HepG2 (cell line): ENCODE results near the gene NFE2L1. TPM values are rescaled to one million over a fixed set of nuclear protein-coding genes. Genes with fewer than 3 reads are reported as not detected.

Experiments
- ADNP ChIP-seq: sonication (generic); formaldehyde crosslinking; IDR thresholded peaks from 2 replicates; pipeline ENCODE4 v1.4.0; 2020; ENCODE audit warnings: missing genetic modification reagents
- DMAP1 ChIP-seq: IDR thresholded peaks from 2 replicates; pipeline ENCODE4 v1.6.1; 2016
- ELF1 ChIP-seq: sonication (generic); formaldehyde crosslinking; IDR thresholded peaks from 2 replicates; pipeline ENCODE4 v1.4.0; 2020; ENCODE audit warnings: missing genetic modification reagents
- KLF16 ChIP-seq, 2 experiments: sonication (generic) in 1 of 2; formaldehyde crosslinking in 1 of 2; IDR thresholded peaks; 2 replicates each; pipeline versions ENCODE4 v1.6.1 to v1.8.0; 2016 to 2023; ENCODE audit warnings: missing genetic modification reagents in 2 of 2, missing compliant biosample characterization in 1 of 2
- MATR3 ChIP-seq: sonication (generic); formaldehyde crosslinking; IDR thresholded peaks from 2 replicates; pipeline ENCODE4 v1.4.0; 2020; ENCODE audit warnings: missing genetic modification reagents
- MYC ChIP-seq: sonication (generic); formaldehyde crosslinking; IDR thresholded peaks from 2 replicates; pipeline ENCODE4 v1.9.0; 2021; ENCODE audit warnings: missing genetic modification reagents, borderline replicate concordance
- NFRKB ChIP-seq: fragments of 450-650 bp; IDR thresholded peaks from 2 replicates; pipeline ENCODE4 v1.6.1; 2017
- RXRA ChIP-seq: sonication (generic); formaldehyde crosslinking; IDR thresholded peaks from 2 replicates; pipeline ENCODE4 v1.5.1; 2020; ENCODE audit warnings: missing genetic modification reagents
- ZBTB7A ChIP-seq: sonication (generic); formaldehyde crosslinking; IDR thresholded peaks from 2 replicates; pipeline ENCODE4 v1.8.0; 2022; ENCODE audit warnings: mild to moderate bottlenecking, missing genetic modification reagents
- ZFP41 ChIP-seq: sonication (generic); formaldehyde crosslinking; IDR thresholded peaks from 2 replicates; pipeline ENCODE4 v1.4.0; 2020; ENCODE audit warnings: mild to moderate bottlenecking, missing genetic modification reagents, borderline replicate concordance
- ZIK1 ChIP-seq: sonication (generic); formaldehyde crosslinking; IDR thresholded peaks from 2 replicates; pipeline ENCODE4 v1.5.0; 2020; ENCODE audit warnings: mild to moderate bottlenecking, low read depth, missing genetic modification reagents, borderline replicate concordance
- ZMYM3 ChIP-seq: sonication (generic); formaldehyde crosslinking; IDR thresholded peaks from 2 replicates; pipeline ENCODE4 v1.5.1; 2020; ENCODE audit warnings: mild to moderate bottlenecking, missing genetic modification reagents
- ZNF343 ChIP-seq: sonication (generic); formaldehyde crosslinking; IDR thresholded peaks from 2 replicates; pipeline ENCODE4 v1.4.0; 2020; ENCODE audit warnings: mild to moderate bottlenecking, missing genetic modification reagents
- ZNF850 ChIP-seq: sonication (generic); formaldehyde crosslinking; conservative IDR thresholded peaks from 2 replicates; pipeline ENCODE4 v1.9.0; 2021; ENCODE audit warnings: mild to moderate bottlenecking, missing genetic modification reagents
- polyA plus RNA-seq, 8 experiments: library from polyadenylated mRNA; depleted of rRNA in 3 of 8; stranded (reverse) in 7 of 8; unstranded in 1 of 8; fragments of >200 nt; fragmentation: Illumina TruSeq in 4 of 8; extraction: Trizol in 4 of 8; gene quantifications; 2 replicates each; pipeline versions ENCODE4 v1.2.1 to v1.2.3, GENCODE V29; 2011 to 2016; ENCODE audit warnings: low read depth in 4 of 8, missing spikeins in 1 of 8, mixed read lengths in 1 of 8; ENCODE audit not compliant: insufficient read depth in 1 of 8
- total RNA-seq, 5 experiments: library from RNA; depleted of rRNA; stranded (reverse); fragments of >200 nt; fragmentation: Illumina TruSeq; extraction: Trizol; gene quantifications; 2 replicates each; pipeline ENCODE4 v1.2.3, GENCODE V29; 2016; ENCODE audit warnings: low read depth in 1 of 5
- TF ChIP-seq, protein P1 (sequence below): sonication (generic); formaldehyde crosslinking; IDR thresholded peaks from 2 replicates; pipeline ENCODE4 v1.5.0; 2020; ENCODE audit warnings: missing genetic modification reagents, mild to moderate bottlenecking, borderline replicate concordance
- TF ChIP-seq, protein P2 (sequence below): sonication (generic); formaldehyde crosslinking; IDR thresholded peaks from 2 replicates; pipeline ENCODE4 v1.4.0; 2020; ENCODE audit warnings: missing genetic modification reagents, borderline replicate concordance
- TF ChIP-seq, protein P3 (sequence below): IDR thresholded peaks from 2 replicates; pipeline ENCODE4 v1.6.1; 2018; ENCODE audit warnings: missing genetic modification reagents, mild to moderate bottlenecking, missing compliant biosample characterization
- TF ChIP-seq, protein P4 (sequence below): sonication (generic); formaldehyde crosslinking; IDR thresholded peaks from 2 replicates; pipeline ENCODE4 v1.8.0; 2022; ENCODE audit warnings: mild to moderate bottlenecking, missing genetic modification reagents, moderate library complexity
- TF ChIP-seq, protein P5 (sequence below): sonication (generic); formaldehyde crosslinking; IDR thresholded peaks from 2 replicates; pipeline ENCODE4 v1.5.0; 2020; ENCODE audit warnings: mild to moderate bottlenecking, missing genetic modification reagents
- TF ChIP-seq, protein P6 (sequence below): IDR thresholded peaks from 2 replicates; pipeline ENCODE4 v1.6.1; 2018; ENCODE audit warnings: missing genetic modification reagents

The NFE2L1 gene
- total and polyA plus RNA-seq, 2 of the 13 experiments (the other 11 are each of a cell fraction or from before 2014, with no cell fraction given): 67.0 to 234 TPM

DNA sequence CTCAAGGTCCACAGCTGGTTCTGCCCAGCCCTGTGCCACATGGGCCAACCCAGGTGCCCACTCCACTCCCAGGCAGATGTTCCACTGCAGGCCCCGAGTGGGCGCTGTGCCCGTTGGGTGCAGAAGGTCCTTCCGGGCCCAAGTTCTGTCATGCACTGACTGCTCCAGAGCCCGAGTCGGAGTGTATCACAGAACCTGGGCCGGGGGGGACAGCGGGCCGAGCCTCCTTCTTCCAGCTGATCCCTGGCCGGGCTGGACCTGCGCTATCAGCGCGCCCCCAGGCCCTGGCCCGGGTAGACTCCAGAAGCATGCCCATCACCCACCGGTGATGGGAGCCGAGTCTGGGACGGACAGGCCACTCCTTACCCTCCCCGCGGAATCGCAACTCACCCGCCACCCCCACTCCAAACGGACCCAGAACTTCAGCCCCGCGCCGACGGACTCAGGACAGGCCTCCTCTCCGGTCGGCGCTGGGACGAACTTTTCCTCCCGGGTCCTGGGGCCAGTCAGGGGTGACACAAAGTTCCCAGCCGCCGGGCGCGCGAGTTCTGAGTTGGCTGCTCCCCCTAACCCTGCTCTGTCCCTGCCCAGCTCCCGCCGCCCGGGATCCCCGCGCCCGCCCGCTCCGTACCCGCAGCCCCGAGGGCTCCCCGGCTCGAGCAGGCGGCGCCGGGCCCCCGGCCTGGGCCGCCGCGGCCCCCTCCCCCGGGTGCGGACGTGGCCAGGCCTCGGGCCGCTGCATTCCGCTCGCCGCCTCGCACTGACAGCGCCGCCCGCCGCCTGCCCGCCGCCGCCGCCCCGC is 10.9 kb upstream of the NFE2L1 start, which contains the start of gene COPZ2 (continued):
- 0 out of 2 replicates have a peak, but pooled peaks have one; percentile 17 for TF ChIP-seq ZMYM3 (CRISPR knock-in tag)
- TF ChIP-seq DMAP1 (CRISPR knock-in tag): 0 out of 2 replicates have a peak, but pooled peaks have one; percentile 27
- TF ChIP-seq ZNF343 (CRISPR knock-in tag): no peak; the same call in 1 of the 2 replicates
- TF ChIP-seq KLF16 (CRISPR knock-in tag; IDR thresholded peaks at IDR 0.05): no peak
- peak; percentile 55; the same call in 1 of the 2 replicates for TF ChIP-seq MYC (CRISPR knock-in tag)
- TF ChIP-seq ADNP: no peak
- TF ChIP-seq, protein P1, sequence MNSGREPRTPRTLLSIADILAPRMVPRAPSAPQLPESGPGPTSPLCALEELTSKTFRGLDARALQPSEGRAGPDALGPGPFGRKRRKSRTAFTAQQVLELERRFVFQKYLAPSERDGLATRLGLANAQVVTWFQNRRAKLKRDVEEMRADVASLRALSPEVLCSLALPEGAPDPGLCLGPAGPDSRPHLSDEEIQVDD (CRISPR knock-in tag): peak; percentile 20; the same call in 1 of the 2 replicates
- TF ChIP-seq, protein P2, sequence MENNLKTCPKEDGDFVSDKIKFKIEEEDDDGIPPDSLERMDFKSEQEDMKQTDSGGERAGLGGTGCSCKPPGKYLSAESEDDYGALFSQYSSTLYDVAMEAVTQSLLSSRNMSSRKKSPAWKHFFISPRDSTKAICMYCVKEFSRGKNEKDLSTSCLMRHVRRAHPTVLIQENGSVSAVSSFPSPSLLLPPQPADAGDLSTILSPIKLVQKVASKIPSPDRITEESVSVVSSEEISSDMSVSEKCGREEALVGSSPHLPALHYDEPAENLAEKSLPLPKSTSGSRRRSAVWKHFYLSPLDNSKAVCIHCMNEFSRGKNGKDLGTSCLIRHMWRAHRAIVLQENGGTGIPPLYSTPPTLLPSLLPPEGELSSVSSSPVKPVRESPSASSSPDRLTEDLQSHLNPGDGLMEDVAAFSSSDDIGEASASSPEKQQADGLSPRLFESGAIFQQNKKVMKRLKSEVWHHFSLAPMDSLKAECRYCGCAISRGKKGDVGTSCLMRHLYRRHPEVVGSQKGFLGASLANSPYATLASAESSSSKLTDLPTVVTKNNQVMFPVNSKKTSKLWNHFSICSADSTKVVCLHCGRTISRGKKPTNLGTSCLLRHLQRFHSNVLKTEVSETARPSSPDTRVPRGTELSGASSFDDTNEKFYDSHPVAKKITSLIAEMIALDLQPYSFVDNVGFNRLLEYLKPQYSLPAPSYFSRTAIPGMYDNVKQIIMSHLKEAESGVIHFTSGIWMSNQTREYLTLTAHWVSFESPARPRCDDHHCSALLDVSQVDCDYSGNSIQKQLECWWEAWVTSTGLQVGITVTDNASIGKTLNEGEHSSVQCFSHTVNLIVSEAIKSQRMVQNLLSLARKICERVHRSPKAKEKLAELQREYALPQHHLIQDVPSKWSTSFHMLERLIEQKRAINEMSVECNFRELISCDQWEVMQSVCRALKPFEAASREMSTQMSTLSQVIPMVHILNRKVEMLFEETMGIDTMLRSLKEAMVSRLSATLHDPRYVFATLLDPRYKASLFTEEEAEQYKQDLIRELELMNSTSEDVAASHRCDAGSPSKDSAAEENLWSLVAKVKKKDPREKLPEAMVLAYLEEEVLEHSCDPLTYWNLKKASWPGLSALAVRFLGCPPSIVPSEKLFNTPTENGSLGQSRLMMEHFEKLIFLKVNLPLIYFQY: peak; percentile 94; the same call in 1 of the 2 replicates
- peak; percentile 61; the same call in 1 of the 2 replicates for TF ChIP-seq RXRA (CRISPR knock-in tag)
- peak; percentile 96; the same call in 1 of the 2 replicates for TF ChIP-seq ZFP41 (CRISPR knock-in tag)
- TF ChIP-seq, protein P3, sequence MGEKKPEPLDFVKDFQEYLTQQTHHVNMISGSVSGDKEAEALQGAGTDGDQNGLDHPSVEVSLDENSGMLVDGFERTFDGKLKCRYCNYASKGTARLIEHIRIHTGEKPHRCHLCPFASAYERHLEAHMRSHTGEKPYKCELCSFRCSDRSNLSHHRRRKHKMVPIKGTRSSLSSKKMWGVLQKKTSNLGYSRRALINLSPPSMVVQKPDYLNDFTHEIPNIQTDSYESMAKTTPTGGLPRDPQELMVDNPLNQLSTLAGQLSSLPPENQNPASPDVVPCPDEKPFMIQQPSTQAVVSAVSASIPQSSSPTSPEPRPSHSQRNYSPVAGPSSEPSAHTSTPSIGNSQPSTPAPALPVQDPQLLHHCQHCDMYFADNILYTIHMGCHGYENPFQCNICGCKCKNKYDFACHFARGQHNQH: peak; percentile 52; the same call in 1 of the 2 replicates
- TF ChIP-seq, protein P4, sequence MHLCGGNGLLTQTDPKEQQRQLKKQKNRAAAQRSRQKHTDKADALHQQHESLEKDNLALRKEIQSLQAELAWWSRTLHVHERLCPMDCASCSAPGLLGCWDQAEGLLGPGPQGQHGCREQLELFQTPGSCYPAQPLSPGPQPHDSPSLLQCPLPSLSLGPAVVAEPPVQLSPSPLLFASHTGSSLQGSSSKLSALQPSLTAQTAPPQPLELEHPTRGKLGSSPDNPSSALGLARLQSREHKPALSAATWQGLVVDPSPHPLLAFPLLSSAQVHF: no peak
- TF ChIP-seq, protein P5, sequence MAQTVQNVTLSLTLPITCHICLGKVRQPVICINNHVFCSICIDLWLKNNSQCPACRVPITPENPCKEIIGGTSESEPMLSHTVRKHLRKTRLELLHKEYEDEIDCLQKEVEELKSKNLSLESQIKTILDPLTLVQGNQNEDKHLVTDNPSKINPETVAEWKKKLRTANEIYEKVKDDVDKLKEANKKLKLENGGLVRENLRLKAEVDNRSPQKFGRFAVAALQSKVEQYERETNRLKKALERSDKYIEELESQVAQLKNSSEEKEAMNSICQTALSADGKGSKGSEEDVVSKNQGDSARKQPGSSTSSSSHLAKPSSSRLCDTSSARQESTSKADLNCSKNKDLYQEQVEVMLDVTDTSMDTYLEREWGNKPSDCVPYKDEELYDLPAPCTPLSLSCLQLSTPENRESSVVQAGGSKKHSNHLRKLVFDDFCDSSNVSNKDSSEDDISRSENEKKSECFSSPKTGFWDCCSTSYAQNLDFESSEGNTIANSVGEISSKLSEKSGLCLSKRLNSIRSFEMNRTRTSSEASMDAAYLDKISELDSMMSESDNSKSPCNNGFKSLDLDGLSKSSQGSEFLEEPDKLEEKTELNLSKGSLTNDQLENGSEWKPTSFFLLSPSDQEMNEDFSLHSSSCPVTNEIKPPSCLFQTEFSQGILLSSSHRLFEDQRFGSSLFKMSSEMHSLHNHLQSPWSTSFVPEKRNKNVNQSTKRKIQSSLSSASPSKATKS (CRISPR knock-in tag): no peak
- TF ChIP-seq ZIK1: 0 out of 2 replicates have a peak, but pooled peaks have one; percentile 7
- no peak for TF ChIP-seq ZNF850 (CRISPR knock-in tag)
- peak; percentile 59; the same call in 1 of the 2 replicates for TF ChIP-seq ELF1
- no peak for TF ChIP-seq NFRKB
- no peak for TF ChIP-seq MATR3 (CRISPR knock-in tag)
- TF ChIP-seq ZBTB7A (CRISPR knock-in tag): no peak; the same call in 1 of the 2 replicates
- TF ChIP-seq, protein P6, sequence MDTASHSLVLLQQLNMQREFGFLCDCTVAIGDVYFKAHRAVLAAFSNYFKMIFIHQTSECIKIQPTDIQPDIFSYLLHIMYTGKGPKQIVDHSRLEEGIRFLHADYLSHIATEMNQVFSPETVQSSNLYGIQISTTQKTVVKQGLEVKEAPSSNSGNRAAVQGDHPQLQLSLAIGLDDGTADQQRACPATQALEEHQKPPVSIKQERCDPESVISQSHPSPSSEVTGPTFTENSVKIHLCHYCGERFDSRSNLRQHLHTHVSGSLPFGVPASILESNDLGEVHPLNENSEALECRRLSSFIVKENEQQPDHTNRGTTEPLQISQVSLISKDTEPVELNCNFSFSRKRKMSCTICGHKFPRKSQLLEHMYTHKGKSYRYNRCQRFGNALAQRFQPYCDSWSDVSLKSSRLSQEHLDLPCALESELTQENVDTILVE (CRISPR knock-in tag): no peak
